ENCODE results near the gene TYSND1. TPM values are rescaled to one million over a fixed set of nuclear protein-coding genes. Genes with fewer than 3 reads are reported as not detected.
"Not testable (repeated sequence)": the region's sequence is repeated elsewhere in the genome, so short reads cannot be mapped to it uniquely, and the experiment has no call there.

The TYSND1 gene
- total RNA-seq, 2 donors from 2014 or later: 4.4 to 4.9 TPM

DNA sequence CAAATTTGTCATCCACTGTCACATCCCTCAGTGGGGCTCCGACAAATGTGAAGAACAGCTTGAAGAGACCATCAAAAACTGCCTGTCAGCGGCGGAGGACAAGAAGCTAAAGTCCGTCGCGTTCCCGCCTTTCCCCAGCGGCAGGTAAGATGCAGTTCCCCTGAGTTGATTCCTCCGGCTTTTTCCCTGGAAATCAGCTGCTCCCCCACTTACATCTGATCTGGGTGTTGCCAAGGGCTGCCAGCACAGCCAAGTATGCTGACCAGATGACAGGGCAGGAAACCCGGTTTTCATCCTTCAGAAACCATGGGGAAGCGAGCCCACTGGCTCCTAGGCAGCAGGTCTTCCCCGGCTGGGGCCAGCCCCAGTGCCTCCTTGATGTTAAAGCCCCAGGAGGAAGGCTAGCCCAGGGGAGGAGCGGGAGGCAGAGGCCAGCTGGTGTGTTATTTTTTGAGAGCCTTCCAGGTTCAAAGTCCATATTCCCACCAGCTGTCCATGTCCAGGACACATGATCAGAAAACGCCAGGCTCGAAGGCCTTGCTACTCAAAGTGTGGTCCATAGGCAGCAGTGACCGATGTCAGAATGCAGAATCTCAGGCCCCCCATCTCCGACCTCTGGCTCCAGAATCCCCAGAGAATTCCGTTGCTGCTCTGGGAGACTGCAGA, 37.3 kb downstream of the TYSND1 start:
- H3K36me3 ChIP-seq: peaks cover 44% of the 10 kb centered on the region
- TF ChIP-seq, protein P1, sequence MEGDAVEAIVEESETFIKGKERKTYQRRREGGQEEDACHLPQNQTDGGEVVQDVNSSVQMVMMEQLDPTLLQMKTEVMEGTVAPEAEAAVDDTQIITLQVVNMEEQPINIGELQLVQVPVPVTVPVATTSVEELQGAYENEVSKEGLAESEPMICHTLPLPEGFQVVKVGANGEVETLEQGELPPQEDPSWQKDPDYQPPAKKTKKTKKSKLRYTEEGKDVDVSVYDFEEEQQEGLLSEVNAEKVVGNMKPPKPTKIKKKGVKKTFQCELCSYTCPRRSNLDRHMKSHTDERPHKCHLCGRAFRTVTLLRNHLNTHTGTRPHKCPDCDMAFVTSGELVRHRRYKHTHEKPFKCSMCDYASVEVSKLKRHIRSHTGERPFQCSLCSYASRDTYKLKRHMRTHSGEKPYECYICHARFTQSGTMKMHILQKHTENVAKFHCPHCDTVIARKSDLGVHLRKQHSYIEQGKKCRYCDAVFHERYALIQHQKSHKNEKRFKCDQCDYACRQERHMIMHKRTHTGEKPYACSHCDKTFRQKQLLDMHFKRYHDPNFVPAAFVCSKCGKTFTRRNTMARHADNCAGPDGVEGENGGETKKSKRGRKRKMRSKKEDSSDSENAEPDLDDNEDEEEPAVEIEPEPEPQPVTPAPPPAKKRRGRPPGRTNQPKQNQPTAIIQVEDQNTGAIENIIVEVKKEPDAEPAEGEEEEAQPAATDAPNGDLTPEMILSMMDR (IDR thresholded peaks at IDR 0.05): no peak
- no peak for DNase-seq (ENCODE audit: low spot score)
- no peaks in the 10 kb centered on the region for H3K9me3 ChIP-seq
- no peaks in the 10 kb centered on the region for H3K4me1 ChIP-seq
- no peak overlapping the region for H3K27ac ChIP-seq
- H3K27me3 ChIP-seq: no peaks in the 10 kb centered on the region
- no peak overlapping the region for H3K4me3 ChIP-seq

DNA sequence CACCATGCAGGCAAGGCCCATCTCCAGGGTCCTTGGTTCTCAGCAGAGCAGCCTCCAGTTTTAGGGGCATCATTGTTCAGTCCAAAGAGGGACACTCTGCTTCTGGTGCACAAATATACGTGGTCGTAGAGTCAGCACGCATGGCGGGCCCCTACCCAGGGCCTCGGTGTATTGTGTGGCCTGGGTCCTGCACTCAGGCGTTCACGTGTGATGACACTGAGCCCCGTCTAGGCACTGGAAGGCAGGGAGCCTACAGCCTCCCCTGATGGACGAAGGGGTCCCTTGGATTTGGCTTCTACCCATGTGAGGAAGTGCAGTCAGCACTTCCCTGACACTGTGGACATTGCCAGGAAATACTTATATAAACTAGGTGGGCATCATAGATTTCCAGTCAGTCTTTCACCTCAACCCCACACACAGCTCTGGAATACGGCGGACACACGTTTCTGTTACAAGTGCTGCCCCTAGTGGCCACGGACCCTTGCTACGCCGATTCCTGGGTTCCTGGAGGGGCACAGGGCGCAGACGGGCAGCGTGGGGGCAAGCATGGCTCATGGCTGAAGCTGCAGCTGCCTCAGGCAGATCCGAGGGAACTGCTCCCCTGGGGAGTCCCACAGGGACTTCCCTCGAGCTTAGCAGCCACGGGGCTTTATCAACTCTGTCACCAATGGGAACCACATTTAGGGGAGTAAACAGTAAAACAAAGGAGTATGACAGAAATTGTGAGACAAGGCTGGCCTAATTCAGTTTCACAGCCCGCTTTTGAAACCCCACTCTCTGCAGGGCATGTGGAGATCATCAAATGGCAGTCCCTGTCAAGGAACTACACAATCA, 39.3 kb downstream of the TYSND1 start:
- Histone ChIP-seq H3K36me3 (peaks cover 25% of the 10 kb centered on the region), H3K27me3 (no peaks in the 10 kb centered on the region), H3K4me3 (no peak overlapping the region), H3K9me3 (no peaks in the 10 kb centered on the region), H3K27ac (no peak overlapping the region), H3K4me1 (no peaks in the 10 kb centered on the region)
- no peak for DNase-seq (ENCODE audit: low spot score)
- TF ChIP-seq, protein P1 (IDR thresholded peaks at IDR 0.05): peak; percentile 16 to 51

DNA sequence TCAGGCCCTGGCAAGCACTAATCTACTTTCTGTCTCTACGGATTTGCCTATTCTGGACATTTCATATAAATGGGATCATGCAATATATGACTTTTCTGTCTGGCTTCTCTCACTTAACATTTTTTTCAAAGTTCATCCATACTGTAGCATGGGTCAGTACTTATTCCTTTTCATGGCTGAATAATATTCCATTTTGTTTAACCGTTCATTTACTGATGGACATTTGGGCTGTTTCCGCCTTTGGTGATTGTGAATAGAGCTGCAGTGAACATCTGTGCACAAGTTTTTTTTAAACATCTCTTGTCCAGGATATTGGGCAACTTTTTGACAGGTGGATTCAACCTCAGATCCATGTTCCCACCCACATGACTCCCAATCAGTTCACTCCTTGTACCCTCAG, 44.8 kb downstream of the TYSND1 start:
- no peak for DNase-seq (ENCODE audit: low spot score)
- Histone ChIP-seq H3K27me3 (no peaks in the 10 kb centered on the region), H3K4me1 (no peaks in the 10 kb centered on the region), H3K9me3 (no peaks in the 10 kb centered on the region), H3K4me3 (no peak overlapping the region), H3K36me3 (peaks cover 12% of the 10 kb centered on the region), H3K27ac (no peak overlapping the region)
- TF ChIP-seq, protein P1 (IDR thresholded peaks at IDR 0.05): no peak

DNA sequence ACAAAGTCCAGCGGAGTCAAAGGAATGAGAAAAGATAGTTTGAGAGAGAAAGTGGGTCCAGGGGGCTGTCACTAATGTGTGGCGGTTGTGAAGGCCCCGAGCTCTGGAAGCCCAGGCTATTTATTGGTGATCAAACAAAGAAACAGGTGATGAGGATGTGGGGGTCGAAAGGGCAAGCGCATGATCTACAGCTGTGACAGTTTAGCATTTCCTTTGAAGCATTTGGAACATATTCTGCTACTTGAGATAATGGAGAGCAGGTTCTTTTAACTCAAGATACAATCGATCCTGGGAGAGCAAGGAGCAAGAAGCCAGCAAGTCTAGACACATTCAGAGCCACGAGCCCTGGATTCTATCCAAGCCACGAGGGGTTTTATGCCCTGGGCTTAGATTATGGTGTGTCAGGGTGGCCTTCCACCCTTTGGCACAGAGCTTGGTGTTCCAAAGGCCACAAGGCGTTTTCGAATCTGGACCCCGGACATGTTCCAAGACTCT, 45.4 kb downstream of the TYSND1 start:
- H3K27ac ChIP-seq; H3K9me3 ChIP-seq; H3K4me1 ChIP-seq; DNase-seq (ENCODE audit: low spot score); H3K4me3 ChIP-seq; H3K27me3 ChIP-seq: not testable (repeated sequence)
- peaks cover 13% of the 10 kb centered on the region for H3K36me3 ChIP-seq

DNA sequence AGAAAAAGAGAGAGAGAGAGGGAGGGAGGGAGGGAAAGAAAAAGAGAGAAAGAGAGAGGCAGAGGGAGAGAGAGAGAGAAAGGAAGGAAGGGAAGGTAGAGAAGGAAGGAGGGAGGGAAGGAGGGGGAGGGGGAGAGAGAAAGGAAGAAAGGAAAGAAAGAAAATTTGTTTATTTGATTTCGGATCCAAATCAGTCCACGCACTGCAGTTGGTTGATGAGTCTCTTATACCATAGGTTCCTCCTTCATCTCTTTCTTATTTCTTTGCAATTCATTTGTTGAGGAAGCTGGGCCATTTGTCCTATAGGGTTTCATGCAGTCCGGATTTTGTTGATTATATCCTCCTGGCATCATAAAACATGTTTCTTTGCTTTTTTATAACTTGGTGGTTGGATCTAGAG, 48.2 kb downstream of the TYSND1 start:
- Histone ChIP-seq H3K36me3 (peaks cover 19% of the 10 kb centered on the region), H3K4me1 (no peaks in the 10 kb centered on the region), H3K4me3 (no peak overlapping the region), H3K27me3 (no peaks in the 10 kb centered on the region), H3K9me3 (no peaks in the 10 kb centered on the region), H3K27ac (no peak overlapping the region)
- TF ChIP-seq, protein P1 (IDR thresholded peaks at IDR 0.05): no peak
- no peak for DNase-seq (ENCODE audit: low spot score)

DNA sequence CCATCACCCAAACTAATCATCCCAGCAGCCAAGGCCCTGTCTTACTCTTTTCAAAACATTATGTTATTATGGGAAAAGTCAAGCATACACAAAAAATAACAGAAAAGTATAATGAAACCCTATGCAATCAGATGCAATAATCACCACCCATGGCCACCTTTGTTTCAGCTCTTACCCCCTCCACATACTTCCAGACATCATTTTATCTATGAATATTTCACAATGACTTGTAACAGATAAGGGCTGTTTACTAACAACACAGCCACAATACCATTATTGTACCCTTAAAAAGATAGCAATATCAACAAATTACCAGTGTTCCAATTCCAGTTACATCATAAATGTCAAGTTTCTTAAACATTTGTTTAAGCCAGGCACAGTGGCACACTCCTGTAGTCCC, 49.0 kb downstream of the TYSND1 start:
- DNase-seq (ENCODE audit: low spot score): no peak
- H3K4me3 ChIP-seq: no peak overlapping the region
- H3K4me1 ChIP-seq: no peaks in the 10 kb centered on the region
- no peaks in the 10 kb centered on the region for H3K9me3 ChIP-seq
- TF ChIP-seq, protein P1 (IDR thresholded peaks at IDR 0.05): no peak
- H3K27me3 ChIP-seq: no peaks in the 10 kb centered on the region
- no peak overlapping the region for H3K27ac ChIP-seq
- H3K36me3 ChIP-seq: peaks cover 19% of the 10 kb centered on the region
